ENCODE results near the gene SYT6.

- TF ChIP-seq CTCF (conservative IDR thresholded peaks at IDR 0.05; ENCODE audit: low read length) = no peak
- no peak for TF ChIP-seq EZH2phosphoT487 (IDR thresholded peaks at IDR 0.05; ENCODE audit: borderline replicate concordance, low read depth, low read length)
Measured at GRCh38 chr1:114082304-114082630, 71.4 kb downstream of the SYT6 start.

Measured in OCI-LY7 (cell line).